ENCODE data around the gene WDR73. TPM values are rescaled to one million over a fixed set of nuclear protein-coding genes. Genes with fewer than 3 reads are reported as not detected.

WDR73 gene
- total RNA-seq, result 29.4 and 53.8 TPM in 2 replicates

DNA sequence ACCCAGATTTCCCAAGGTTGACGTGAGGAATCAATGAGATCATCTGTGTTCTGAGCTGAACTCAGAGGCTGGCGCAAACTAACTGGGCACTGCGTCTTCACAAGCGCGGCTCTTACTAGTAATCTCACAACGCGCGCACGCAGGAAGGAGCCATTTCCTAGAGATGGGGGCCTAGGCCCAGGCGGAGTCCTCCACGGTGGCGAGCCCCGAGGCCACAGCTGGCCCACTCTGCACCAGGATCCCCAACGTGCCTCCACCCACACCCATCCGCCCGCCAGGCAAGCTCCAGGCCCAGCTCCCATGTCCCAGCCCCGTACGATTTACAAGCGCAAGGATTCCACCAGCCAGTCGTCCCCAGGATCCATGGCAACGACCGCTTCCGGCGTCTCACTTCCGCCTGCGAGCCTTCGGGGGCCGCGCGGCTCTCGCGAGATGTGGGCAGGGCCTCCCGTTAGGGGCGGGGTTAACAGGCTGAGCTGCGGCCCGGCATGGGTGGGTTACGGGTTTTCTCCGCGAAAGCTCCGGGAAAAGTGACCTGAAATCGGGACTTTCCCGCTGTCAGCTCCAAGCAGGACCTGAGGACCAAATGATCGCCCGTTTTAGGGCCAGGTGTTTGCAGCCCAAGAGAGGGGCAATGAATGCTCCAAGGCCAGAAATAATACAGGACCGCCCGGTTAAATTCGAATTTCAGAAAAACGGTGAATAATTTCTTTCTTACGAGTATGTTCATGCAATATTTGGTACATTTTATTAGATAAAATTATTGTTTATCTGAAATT lies at the start of gene WDR73:
WDR73 (minus strand) TSS at position 374 of the 779 bp plus-strand sequence; CDS start at position 365, 9 bp downstream.

DNA sequence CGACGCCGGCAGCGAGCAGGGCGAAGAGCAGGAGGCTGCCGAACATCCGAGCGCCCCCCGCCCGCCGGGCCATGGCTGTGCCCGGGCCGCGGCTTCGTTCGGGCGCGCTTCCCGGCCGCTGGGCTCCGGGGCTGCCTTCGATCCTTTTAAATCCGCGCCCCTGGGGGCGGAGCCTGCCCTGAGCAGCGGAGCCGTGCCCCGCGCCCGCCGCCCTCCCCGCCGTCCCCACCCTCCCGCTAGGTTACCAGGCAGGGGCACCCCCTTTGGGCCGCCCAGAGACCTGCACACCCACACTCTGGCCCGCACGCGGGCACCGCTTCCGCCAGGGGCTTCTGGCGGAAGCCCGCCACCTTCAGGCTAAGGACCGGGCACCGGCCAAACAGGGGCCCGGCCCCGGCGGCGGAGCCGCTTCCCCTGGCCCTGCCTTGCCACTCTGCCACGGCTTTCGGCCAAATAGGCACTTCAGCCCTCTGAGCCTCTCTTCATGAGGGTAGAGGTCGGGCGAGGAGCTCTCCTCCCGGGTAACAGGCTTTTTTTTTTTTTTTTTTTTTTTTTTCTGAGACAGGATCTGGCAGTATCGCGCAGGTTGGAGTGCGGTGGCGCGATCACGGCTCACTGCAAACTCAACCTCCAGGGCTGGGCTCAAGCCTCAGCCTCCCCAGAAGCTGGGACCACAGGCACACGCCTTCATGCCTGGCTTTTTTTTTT lies 4.2 kb upstream of the WDR73 start, which contains the start of gene NMB:
NMB (minus strand) TSS at position 120 of the 708 bp plus-strand sequence; CDS start at position 73, 47 bp downstream.

DNA sequence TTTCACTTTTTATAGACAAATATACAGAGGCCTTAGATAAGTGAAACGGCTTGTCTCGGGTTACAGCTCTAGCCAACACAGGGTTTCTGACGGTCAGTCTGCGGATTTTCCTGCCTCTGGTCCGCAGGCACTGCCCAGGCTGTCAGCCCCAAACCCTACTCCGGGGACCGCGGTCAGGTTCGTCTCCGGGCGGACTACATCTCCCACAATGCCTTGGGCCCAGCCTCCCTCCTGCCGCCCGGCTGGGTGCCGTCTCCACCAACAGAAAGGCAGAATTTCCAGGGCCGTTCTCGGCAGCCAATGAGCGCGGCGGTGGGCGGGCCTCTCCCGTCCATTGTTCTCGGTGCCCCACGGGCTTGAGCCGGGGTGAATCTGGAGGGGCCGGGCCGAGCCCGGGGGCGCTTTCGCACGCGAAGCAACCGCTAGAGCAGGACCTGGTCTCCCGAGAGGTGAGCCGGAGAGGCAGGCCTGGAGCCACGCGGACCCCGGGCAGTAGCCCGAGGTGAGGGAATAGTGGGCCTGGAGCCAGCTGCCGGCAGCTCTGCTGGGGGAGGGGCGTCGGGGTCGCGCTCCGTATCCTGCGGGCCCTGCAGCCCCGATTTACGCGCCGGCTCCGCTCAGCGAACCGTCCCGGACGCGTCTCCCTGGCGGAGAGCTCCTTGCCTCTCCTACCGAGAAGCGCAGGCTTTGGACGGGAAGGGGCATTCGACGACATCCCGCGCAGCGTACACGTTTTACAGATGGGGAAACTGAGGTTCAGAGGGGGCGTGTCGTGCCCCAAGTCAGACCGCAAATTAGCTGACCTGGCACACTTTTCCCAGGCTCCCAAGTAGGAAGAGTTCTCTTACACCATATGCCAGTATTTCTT lies 53.2 kb downstream of the WDR73 start, which contains the start of gene ZSCAN2:
ZSCAN2 (plus strand) TSS at position 323 of the 868 bp plus-strand sequence. CDS start 2,919 bp downstream, outside the sequence.

Other genes starting within 250 kb of the WDR73 start
- gene ZSCAN2, start 53.3 kb downstream of the WDR73 start, total RNA-seq, result 7.9 and 16.5 TPM in 2 replicates
- 3.5 and 4.3 TPM in 2 replicates for gene NMB, start 3.9 kb upstream of the WDR73 start, total RNA-seq
- gene SEC11A, start 61.9 kb upstream of the WDR73 start, total RNA-seq, result 109 and 149 TPM in 2 replicates
- 13.0 and 14.5 TPM in 2 replicates for gene ZNF592, start 94.3 kb upstream of the WDR73 start, total RNA-seq
- gene ALPK3, start 163.1 kb upstream of the WDR73 start, total RNA-seq, result 0.33 and 0.79 TPM in 2 replicates
- not detected in 2 replicates for gene SLC28A1, start 230.4 kb upstream of the WDR73 start, total RNA-seq

Measured in placental epithelial cell (primary cell).